NB4 (cell line): ENCODE results near the gene FAM186B.

Source experiments
- DNase-seq: peaks from one replicate; pipeline ENCODE4 v3.0.0; 2010; ENCODE audit warnings: low read depth
- H3K4me3 ChIP-seq: one replicate; pipeline ENCODE4 v1.5.1; 2011; ENCODE audit warnings: mild to moderate bottlenecking, low read depth, low read length, moderate library complexity
- CTCF ChIP-seq: IDR thresholded peaks from one replicate; pipeline ENCODE4 v1.5.1; 2012; ENCODE audit warnings: low read depth, low read length
- MYC ChIP-seq: IDR thresholded peaks from 2 replicates; pipeline ENCODE4 v1.6.1; 2011; ENCODE audit warnings: low read depth, low read length
- POLR2A ChIP-seq: IDR thresholded peaks from 2 replicates; pipeline ENCODE4 v1.6.1; 2011; ENCODE audit warnings: mild to moderate bottlenecking; ENCODE audit not compliant: insufficient read length; ENCODE audit errors: extremely low read depth
- TF ChIP-seq, protein P1 (sequence below): IDR thresholded peaks from 2 replicates; pipeline ENCODE4 v1.6.1; 2011; ENCODE audit warnings: low read depth, low read length

The FAM186B gene

GRCh38 chr12:49636574-49636973 lies 31.1 kb upstream of the FAM186B start:
- no peak for DNase-seq
- TF ChIP-seq POLR2A (no peak), CTCF (no peak), MYC (no peak)
- TF ChIP-seq, protein P1, sequence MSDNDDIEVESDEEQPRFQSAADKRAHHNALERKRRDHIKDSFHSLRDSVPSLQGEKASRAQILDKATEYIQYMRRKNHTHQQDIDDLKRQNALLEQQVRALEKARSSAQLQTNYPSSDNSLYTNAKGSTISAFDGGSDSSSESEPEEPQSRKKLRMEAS, result no peak
- no peak overlapping the region for H3K4me3 ChIP-seq

GRCh38 chr12:49635656-49636055 lies 30.2 kb upstream of the FAM186B start:
- DNase-seq, result no peak
- H3K4me3 ChIP-seq, result no peak overlapping the region
- no peak for TF ChIP-seq CTCF
- TF ChIP-seq, protein P1, result 0 out of 2 replicates have a peak, but pooled peaks have one; percentile 26

- H3K4me3 ChIP-seq, result no peak overlapping the region
- TF ChIP-seq CTCF, result no peak
- TF ChIP-seq POLR2A, result no peak
- TF ChIP-seq, protein P1, result no peak
- TF ChIP-seq MYC, result no peak
- no peak for DNase-seq
These were observed 29.6 kb upstream of the FAM186B start for GRCh38 chr12:49635036-49635435.

- DNase-seq, result no peak
- TF ChIP-seq CTCF (no peak), POLR2A (no peak), MYC (no peak)
- TF ChIP-seq, protein P1, result no peak
- no peak overlapping the region for H3K4me3 ChIP-seq
These were observed 28.4 kb upstream of the FAM186B start for GRCh38 chr12:49633703-49634345.

- no peak for TF ChIP-seq POLR2A
- TF ChIP-seq CTCF, result no peak
- TF ChIP-seq MYC, result no peak
- TF ChIP-seq, protein P1, result no peak
- no peak overlapping the region for H3K4me3 ChIP-seq
- DNase-seq, result no peak
These were observed 27.7 kb upstream of the FAM186B start for GRCh38 chr12:49632986-49633702.
